ENCODE measurements around the gene SHISA5.
A peak's percentile ranks its signal among the peaks of the same experiment; 100 is the strongest.

The SHISA5 gene

GRCh38 chr3:48434591-48435222 lies 69.3 kb downstream of the SHISA5 start:
- TF ChIP-seq Cebpa-rat (IDR thresholded peaks at IDR 0.05): no peak
- H3K4me3 ChIP-seq: no peak overlapping the region
- H3K27me3 ChIP-seq: no peaks in the 10 kb centered on the region
- H3K36me3 ChIP-seq: peaks cover 30% of the 10 kb centered on the region
- peaks cover 43% of the 10 kb centered on the region for H3K4me1 ChIP-seq
- H3K27ac ChIP-seq: 0 out of 2 replicates have a peak overlapping the region, but pooled peaks have one; percentile 2
- no peak overlapping the region for H3K4me2 ChIP-seq
- H3K9ac ChIP-seq: peak overlapping the region; percentile 46; the same call in 1 of the 2 replicates
- no peaks in the 10 kb centered on the region for H4K20me1 ChIP-seq
- no peaks in the 10 kb centered on the region for H3K9me3 ChIP-seq

DNA sequence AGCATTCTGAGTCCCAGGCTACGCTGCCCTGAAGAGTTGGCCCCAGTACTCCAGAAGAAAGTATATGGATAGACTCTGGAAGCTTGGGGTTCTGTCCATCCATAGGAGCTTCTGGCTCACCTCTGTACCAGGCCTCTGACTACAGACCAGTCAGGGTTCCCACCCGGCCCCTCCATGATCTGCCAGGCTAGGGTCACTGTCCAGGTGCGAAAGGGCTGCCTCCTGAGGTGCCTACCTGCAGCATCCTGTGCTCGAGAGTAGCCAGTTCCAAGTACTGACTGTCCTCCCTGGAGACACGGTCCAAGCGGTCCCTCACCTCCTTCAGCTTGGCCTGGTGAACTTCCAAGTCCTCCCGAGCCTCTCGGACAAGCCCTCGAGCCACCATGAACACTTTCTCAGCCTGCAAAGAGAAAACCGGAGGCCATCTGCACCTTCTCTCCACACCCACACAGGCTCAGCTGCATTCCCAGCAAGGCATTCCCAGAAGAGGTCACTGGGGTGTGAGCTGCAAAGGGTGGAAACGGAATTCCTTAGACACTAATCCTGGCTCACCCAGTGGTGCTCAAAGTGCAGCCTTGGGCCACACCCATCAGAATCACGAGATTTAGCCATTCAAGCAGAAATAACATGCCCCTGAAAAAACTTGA lies 70.4 kb downstream of the SHISA5 start:
- Histone ChIP-seq H4K20me1 (no peaks in the 10 kb centered on the region), H3K4me1 (peaks cover 32% of the 10 kb centered on the region), H3K27ac (no peak overlapping the region), H3K9me3 (no peaks in the 10 kb centered on the region), H3K9ac (peak overlapping the region; percentile 46; the same call in 1 of the 2 replicates), H3K4me2 (no peak overlapping the region), H3K4me3 (no peak overlapping the region), H3K27me3 (no peaks in the 10 kb centered on the region), H3K36me3 (peaks cover 30% of the 10 kb centered on the region)
- no peak for TF ChIP-seq Cebpa-rat (IDR thresholded peaks at IDR 0.05)

DNA sequence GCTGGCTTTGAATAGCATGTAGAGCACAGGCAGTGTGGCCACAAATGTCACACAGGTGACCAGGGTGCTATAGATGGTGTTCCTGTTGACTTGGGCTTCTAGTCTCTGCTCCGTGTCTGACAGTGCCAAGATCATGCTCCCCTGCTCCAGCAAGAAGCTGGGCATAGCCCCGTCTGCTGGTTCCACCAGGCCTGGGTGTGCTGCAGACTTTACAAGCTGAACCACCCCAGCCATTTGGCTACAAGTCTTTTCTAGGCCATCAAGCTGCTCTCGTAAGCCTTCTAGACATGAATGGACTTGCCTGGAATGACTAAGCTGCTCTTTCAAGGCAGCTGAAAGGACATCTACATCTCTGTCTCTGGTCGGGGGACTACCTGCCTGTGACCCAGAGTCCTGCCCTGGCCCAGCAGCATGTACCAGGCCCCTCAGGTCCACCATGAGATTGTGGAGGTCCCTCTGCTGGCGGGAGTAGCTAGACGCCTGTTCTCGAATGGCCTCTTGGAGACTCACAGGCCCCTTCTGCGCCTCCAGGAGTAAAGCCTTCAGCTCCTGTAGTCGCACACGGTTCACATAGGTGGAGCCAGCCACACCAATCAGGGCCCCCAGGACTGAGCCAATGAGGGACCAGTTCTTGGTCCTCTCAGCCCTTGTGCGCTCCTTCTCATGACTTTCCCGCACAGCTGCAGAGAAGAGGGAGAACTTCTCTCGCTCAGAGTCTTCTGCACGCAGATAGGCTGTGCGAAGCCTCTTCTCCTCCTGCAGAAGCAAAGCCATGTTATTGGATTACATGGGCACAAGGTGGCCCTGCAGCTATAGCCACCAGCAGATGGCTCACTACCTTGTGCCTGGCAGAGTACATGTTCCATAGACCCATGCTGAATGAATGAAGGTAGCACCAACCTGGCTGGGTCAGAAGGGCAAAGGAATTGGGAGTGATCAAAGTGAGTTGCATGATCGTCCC lies 71.3 kb downstream of the SHISA5 start:
- no peaks in the 10 kb centered on the region for H3K27me3 ChIP-seq
- no peak overlapping the region for H3K9ac ChIP-seq
- TF ChIP-seq Cebpa-rat (IDR thresholded peaks at IDR 0.05): no peak
- H3K27ac ChIP-seq: no peak overlapping the region
- H3K36me3 ChIP-seq: peaks cover 30% of the 10 kb centered on the region
- H3K4me3 ChIP-seq: no peak overlapping the region
- peaks cover 32% of the 10 kb centered on the region for H3K4me1 ChIP-seq
- no peaks in the 10 kb centered on the region for H3K9me3 ChIP-seq
- peaks cover 7% of the 10 kb centered on the region; the same call in 1 of the 2 replicates for H4K20me1 ChIP-seq
- no peak overlapping the region for H3K4me2 ChIP-seq

DNA sequence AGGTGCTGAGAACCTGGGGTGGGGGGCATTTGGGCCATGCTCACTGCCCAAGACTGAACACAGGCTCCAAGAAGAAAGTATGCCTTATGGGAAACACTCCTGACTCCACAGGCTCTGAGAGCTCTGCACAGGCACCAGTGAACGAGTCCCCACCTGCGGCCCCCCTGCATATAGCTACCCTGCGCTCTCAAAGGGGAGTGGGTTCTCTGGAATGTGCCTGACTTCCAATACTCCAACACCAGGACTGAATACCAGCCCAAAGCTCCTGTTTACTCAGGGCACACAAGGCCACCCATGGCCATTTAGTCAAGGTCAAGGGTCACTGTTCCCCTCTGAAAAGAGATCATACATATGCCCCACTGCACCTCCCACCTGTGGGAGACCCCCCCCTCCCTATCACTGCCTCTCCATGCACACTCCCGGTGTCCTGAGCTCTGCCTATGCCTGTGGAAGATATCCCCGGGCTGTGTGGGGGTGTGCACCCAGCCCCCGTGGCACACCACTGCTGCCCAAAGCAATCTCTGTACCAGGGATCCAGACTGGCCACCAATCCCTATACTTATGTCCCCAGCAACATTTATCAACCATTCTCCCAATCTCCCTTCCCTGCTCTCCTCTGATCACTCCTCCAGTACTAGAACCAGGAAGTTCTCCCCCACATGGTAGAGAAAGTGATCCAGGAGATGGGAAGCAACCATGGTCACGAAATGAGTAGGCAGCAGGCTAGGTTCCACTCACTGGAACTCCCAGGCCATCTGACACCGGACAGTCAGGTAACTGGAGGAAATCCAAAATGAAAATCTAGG lies 72.5 kb downstream of the SHISA5 start:
- peaks cover 30% of the 10 kb centered on the region for H3K36me3 ChIP-seq
- no peak overlapping the region for H3K9ac ChIP-seq
- no peak overlapping the region for H3K4me2 ChIP-seq
- H3K27me3 ChIP-seq: no peaks in the 10 kb centered on the region
- H3K27ac ChIP-seq: no peak overlapping the region
- peaks cover 16% of the 10 kb centered on the region for H4K20me1 ChIP-seq
- peaks cover 39% of the 10 kb centered on the region for H3K4me1 ChIP-seq
- H3K4me3 ChIP-seq: no peak overlapping the region
- H3K9me3 ChIP-seq: no peaks in the 10 kb centered on the region
- TF ChIP-seq Cebpa-rat (IDR thresholded peaks at IDR 0.05): no peak

DNA sequence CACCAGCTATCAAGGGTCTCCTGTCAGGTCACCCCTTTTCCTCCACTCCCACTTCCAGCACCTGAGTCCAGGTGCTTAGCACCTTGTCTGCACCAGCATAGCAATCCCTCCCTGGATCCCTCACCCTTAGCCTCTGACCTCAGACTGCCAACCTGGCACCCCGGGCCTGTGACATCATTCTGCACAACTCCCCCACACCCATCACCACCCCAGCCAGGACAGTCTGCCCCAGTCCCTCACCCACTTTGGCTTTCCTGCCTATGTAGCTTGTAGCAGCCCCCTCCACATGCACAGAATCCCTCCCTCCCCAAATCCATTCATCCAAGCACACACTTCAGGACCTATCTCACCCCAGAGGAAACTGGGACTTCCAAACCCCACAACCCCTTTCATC lies 73.3 kb downstream of the SHISA5 start:
- Histone ChIP-seq H3K36me3 (peaks cover 30% of the 10 kb centered on the region), H3K4me3 (no peak overlapping the region)

GRCh38 chr3:48429960-48430707 lies 73.8 kb downstream of the SHISA5 start, which contains the start of gene PLXNB1:
Gene PLXNB1 (minus strand): TSS chr3:48430086. CDS start chr3:48424611, 5,475 bp downstream.
- no peak for TF ChIP-seq Cebpa-rat (IDR thresholded peaks at IDR 0.05)
- Histone ChIP-seq H3K36me3 (peaks cover 35% of the 10 kb centered on the region), H3K27ac (peak within 1 kb of the TSS; percentile 98), H3K4me1 (peaks cover 48% of the 10 kb centered on the region), H3K9me3 (no peaks in the 10 kb centered on the region), H4K20me1 (peaks cover 29% of the 10 kb centered on the region), H3K9ac (peak within 1 kb of the TSS; percentile 98), H3K27me3 (no peaks in the 10 kb centered on the region), H3K4me2 (peak within 1 kb of the TSS; percentile 98), H3K4me3 (peak within 1 kb of the TSS; percentile 95)

More for the DNA sequence above, 73.3 kb downstream of the SHISA5 start:
- Histone ChIP-seq H3K4me2 (peak overlapping the region; percentile 98), H4K20me1 (peaks cover 24% of the 10 kb centered on the region), H3K9ac (no peak overlapping the region), H3K9me3 (no peaks in the 10 kb centered on the region), H3K4me1 (peaks cover 42% of the 10 kb centered on the region), H3K27me3 (no peaks in the 10 kb centered on the region), H3K27ac (peak overlapping the region; percentile 98; the same call in 1 of the 2 replicates)
- TF ChIP-seq Cebpa-rat (IDR thresholded peaks at IDR 0.05): no peak

GRCh38 chr3:48429317-48429959 lies 74.5 kb downstream of the SHISA5 start:
- peak overlapping the region; percentile 98 for H3K4me2 ChIP-seq
- H3K9me3 ChIP-seq: no peaks in the 10 kb centered on the region
- H3K9ac ChIP-seq: peak overlapping the region; percentile 98
- no peak for TF ChIP-seq Cebpa-rat (IDR thresholded peaks at IDR 0.05)
- H3K36me3 ChIP-seq: peaks cover 36% of the 10 kb centered on the region
- peaks cover 50% of the 10 kb centered on the region for H3K4me1 ChIP-seq
- H3K27me3 ChIP-seq: no peaks in the 10 kb centered on the region
- peaks cover 36% of the 10 kb centered on the region for H4K20me1 ChIP-seq
- H3K27ac ChIP-seq: peak overlapping the region; percentile 98
- peak overlapping the region; percentile 95 for H3K4me3 ChIP-seq

Measured in BLaER1 (cell line).